Measurements from ENCODE around the gene SULT1A1.

Gene SULT1A1

DNA sequence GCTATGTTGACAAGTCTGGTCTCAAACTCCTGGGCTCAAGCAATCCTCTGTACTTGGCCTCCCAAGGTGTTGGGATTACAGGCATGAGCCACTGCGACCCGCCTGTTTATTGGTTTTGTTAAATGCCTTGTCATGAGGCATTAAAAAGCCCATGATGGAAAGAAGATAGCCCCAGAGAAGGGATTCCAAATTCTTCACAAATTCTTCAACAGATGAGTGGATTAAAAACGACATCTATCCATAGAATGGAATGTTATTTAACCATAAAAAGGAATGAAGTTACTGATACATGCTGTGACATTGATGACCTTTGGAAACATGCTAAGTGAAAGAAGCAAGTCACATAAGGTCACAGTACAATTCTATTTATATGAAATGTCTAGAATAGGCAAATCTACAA is 51.4 kb downstream of the SULT1A1 start:
- no peak for DNase-seq (ENCODE audit: low read depth, low spot score)

GRCh38 chr16:28556914-28557320 is 52.9 kb downstream of the SULT1A1 start:
- no peak for DNase-seq (ENCODE audit: low read depth, low spot score)

GRCh38 chr16:28555561-28555960 is 54.3 kb downstream of the SULT1A1 start:
- DNase-seq (ENCODE audit: low read depth, low spot score): no peak
